Esophagus mucosa (tissue), 1 donor: ENCODE measurements around the gene SLC24A3. TPM values are rescaled to one million over a fixed set of nuclear protein-coding genes. Genes with fewer than 3 reads are reported as not detected.

Experiments used
- ATAC-seq: fragments of 200-7000 bp; cut with Tn5 transposase; one replicate; pipeline ENCODE4 v1.9.1; 2020
- total RNA-seq: library from RNA; stranded (reverse); gene quantifications from one replicate; pipeline ENCODE4 v1.2.4, GENCODE V29; 2023
- donor health status: DM: yes; HTN: yes; CAD: no.

SLC24A3 gene
- total RNA-seq, 1 donor from 2014 or later = 13.0 TPM

DNA sequence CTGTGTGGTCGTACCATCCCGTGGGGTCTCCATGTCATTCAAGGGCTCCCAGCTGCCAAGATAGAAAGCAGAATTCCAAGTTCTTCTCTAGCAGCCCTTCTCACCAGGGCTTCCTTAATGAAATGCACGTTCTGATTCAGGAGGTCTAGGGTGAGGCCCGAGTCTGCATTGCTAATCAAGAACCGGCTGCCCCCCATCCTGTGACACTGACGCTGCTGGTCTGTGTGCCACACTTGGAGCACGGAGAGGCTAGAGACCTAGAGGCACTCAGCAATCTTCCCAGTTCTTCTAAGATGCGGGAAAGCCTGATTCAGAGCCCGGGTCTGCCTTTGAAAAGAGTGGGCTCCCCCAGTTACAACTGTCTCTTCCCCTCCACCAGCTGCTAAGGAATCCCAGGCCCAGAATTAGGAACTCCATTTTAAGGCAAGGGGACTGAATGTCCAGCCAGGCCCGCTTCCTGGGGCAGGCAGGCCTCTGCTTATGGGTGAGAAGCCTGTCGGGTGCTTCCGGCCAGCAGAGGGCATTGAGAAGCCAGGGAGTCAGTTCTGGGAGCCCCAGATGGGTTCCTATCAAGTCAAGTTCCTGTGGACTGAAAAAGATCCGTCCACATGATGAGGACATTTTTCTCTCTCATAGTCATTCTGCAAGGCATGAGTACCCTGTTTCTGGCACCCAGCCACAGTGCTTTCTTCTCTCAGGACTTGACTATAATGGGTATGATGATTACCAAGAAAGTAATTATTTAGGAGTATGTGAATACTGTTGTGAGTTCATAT is 475.8 kb downstream of the SLC24A3 start:
- peak; percentile 80 for ATAC-seq

GRCh38 chr20:19690462-19690861 is 478.0 kb downstream of the SLC24A3 start:
- ATAC-seq = no peak

GRCh38 chr20:19691125-19691524 is 478.7 kb downstream of the SLC24A3 start:
- ATAC-seq = no peak

GRCh38 chr20:19692100-19692499 is 479.7 kb downstream of the SLC24A3 start:
- ATAC-seq = no peak

- ATAC-seq = peak; percentile 40
Measured at GRCh38 chr20:19692685-19693119, 480.3 kb downstream of the SLC24A3 start.

DNA sequence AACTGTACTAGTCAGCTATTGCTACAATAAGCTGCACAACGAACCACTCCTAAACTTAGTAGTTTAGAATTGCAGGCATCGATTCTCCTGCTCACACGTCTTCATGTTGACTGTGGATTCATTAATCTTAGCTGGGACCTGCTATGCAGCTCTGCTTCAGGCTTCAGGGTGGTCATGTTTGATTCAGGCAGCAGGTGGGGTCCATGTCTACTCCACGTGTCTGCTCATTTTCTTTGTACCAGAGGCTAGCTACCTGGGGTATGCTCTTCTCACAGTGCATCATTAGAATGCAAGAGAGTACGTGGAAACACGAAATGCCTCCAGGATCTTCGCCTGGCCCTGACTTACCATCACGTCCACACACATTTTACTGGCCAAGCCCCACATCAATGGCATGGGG is 481.1 kb downstream of the SLC24A3 start:
- no peak for ATAC-seq

GRCh38 chr20:19695081-19695480 is 482.6 kb downstream of the SLC24A3 start:
- no peak for ATAC-seq

DNA sequence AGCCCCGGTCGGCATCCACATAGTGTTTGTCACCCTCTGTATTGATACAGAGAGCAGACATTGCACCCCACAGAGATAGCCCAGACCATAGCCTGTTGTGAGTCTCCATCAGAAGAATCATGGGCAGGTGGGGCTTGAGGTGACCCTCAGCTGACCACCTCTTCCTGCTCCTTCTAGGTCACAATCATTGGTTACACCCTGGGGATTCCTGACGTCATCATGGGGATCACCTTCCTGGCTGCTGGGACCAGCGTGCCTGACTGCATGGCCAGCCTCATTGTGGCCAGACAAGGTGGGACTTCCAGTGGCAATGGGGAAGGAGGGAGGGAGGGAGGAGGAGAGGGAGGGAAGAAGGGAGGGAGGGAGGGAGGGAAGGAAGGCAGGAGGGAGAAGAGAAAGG is 484.2 kb downstream of the SLC24A3 start:
- ATAC-seq = no peak

DNA sequence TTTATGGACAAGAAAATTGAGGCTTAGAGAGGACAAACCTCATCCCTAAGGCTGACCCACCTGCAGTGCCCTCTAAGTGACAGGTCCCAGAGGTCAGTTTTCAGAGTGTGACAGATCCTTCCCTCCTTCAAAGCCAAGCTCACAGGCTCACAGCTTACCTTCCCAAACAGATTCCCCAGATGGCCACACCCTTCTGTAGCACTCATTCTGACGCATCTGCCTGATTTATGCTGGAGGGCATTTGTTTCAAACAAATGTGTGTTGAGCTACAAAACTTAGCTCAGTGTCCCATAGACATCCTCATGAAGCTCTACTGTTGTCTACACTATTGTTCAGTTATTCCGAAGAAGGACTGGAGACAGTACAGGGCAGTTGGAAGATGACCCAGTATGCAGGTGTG is 485.0 kb downstream of the SLC24A3 start:
- peak; percentile 50 for ATAC-seq

DNA sequence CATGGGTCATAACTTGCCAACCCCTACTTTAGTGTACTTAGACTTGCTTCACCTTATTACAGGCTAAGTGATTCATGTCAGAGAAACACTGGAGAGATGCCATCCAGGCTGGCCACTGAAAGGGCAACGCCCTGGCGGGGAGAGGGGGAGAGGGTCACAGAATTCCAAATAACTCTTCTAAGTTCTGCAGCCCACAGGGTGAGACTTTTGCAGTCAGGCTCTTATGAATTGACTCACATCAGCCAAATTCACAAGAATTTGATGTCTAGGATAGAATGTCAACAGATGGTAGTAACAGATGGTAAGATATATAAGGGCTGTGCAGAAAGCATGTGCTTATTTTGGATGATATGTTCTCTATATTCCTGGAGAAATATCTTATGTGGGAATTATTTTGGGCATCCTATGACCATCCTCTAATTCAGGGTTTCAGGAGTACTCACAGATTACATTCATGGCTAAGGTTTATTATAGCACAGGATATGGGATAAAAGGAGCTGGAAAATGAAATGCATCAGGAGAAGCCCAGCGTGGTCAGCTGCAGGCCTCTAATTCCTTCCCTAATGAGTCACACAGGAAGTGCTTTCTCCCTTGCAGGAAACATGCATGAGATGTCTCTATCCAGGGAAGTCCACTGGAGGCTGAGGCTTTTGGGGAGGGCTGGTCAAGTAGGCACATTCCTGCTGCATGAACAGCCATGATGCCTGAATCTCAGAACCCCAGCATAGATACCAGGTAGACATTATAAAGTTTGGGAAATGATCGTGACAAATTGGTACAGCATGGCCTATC is 486.9 kb downstream of the SLC24A3 start:
- no peak for ATAC-seq

- peak; percentile 38 for ATAC-seq
Measured at GRCh38 chr20:19701429-19701828, 489.0 kb downstream of the SLC24A3 start.

GRCh38 chr20:19706463-19706862 is 494.0 kb downstream of the SLC24A3 start:
- ATAC-seq = peak; percentile 32

- ATAC-seq = no peak
Measured at GRCh38 chr20:19709635-19710335, 497.3 kb downstream of the SLC24A3 start.

GRCh38 chr20:19710336-19711120 is 498.1 kb downstream of the SLC24A3 start:
- no peak for ATAC-seq

- no peak for ATAC-seq
Measured at GRCh38 chr20:19711126-19711525, 498.7 kb downstream of the SLC24A3 start.

- peak; percentile 91 for ATAC-seq
Measured at GRCh38 chr20:19712721-19713260, 500.3 kb downstream of the SLC24A3 start.

DNA sequence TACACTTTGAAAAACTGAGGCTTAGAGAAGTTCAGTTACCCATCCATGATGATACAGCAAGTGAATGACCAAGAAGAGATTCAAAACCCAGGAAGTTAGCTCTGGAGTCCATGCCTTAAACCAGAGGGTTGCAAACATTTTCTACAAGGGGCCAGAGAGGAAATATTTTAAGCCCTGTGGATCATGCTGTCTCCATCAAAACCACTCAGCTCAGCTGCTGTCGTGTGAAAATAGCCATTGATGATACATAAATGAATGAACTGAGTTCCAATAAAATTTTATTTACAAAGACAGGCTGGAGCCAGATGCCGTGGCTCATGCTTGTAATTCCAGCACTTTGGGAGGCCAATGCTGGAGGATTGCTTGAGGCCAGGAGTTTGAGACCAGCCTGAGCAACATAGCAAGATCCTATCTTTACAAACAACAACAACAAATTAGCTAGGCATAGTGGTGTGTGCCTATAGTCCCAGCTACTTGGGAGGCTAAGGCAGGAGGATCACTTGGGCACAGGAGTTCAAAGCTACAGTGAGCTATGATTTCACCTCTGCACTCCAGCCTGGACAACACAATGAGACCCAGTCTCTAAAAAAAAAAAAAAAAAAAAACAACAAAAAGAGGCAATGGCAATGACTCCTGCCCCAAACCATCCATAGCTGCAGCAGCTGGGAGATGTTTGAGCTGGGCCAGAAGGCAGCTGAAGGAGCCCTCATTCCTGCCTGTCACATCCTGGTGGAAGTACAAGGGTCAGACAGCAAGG is 501.6 kb downstream of the SLC24A3 start:
- no peak for ATAC-seq

GRCh38 chr20:19714579-19714840 is 502.1 kb downstream of the SLC24A3 start:
- no peak for ATAC-seq

GRCh38 chr20:19715986-19716385 is 503.5 kb downstream of the SLC24A3 start:
- no peak for ATAC-seq

DNA sequence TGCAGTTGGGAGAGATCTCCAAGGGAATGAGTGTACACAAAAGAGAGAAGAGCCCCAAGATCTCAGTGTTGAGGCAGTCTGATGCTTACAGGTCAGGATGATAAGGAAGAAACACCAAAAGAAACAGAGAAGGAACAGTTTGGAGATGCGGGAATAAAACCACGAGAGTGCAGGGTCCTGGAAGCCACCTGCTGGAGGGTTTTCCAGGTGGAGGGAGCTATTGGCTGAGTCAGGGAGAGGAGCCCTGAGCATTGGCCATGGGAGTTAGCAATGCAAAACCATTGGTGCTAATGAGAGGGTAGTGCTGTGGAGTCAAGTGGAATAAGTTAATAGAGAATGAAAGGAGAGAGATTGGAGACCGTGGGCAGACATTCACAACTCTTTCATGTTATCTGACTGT is 506.4 kb downstream of the SLC24A3 start:
- ATAC-seq = no peak

- ATAC-seq = no peak
Measured at GRCh38 chr20:19720991-19721390, 508.5 kb downstream of the SLC24A3 start.

DNA sequence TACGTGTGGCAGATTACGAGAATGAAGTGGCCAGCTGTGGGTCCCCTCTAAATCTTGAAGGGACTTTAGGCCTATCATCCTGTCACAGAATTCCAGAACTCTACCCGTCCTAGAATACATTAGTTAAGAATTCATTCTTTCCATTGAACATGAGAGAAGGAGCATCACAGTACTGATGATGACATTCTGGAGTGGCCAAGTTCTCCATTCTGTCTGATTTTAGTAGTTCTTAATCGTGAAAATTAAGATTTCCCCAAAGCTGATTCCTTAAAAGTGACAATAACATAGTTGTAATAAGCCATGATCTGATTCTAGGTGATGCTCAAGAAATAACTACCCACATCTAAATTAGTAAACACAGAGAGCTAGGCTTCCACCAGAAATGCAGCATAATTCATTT is 510.6 kb downstream of the SLC24A3 start:
- ATAC-seq = no peak
